MCF 10A (cell line): ENCODE results near the gene GPS1. TPM values are rescaled to one million over a fixed set of nuclear protein-coding genes. Genes with fewer than 3 reads are reported as not detected.
A peak's percentile ranks its signal among the peaks of the same experiment; 100 is the strongest.

Experiments
- BruUV-seq: library from RNA; stranded (reverse); fragments of 400-500 nt; replicated peaks from 2 replicates; lab custom pipeline; 2021; lab: Mats Ljungman, UMichigan
- CTCF ChIA-PET: fragments of 300-600 bp; sonication (Branson Sonifier 250); formaldehyde crosslinking; extraction: SDS; loops from one replicate; lab custom pipeline; 2021; ENCODE audit warnings: antibody characterized with exemption, inconsistent platforms; lab: Yijun Ruan, JAX
- POLR2A ChIA-PET: fragments of 300-600, 350-650 bp; sonication (Branson Sonifier 250); formaldehyde crosslinking; extraction: SDS; loops from one replicate; lab custom pipeline; 2020; ENCODE audit warnings: antibody characterized with exemption, inconsistent platforms; lab: Yijun Ruan, JAX
- DNase-seq: peaks from one replicate; pipeline ENCODE4 v3.0.0-alpha.2; 2018; ENCODE audit not compliant: unreplicated experiment
- H3K27ac Mint-ChIP-seq: one replicate; pipeline ENCODE4 v1.8.0; 2022; ENCODE audit warnings: mild to moderate bottlenecking, low read depth, mixed read lengths; ENCODE audit not compliant: unreplicated experiment
- H3K27me3 Mint-ChIP-seq: one replicate; pipeline ENCODE4 v1.8.0; 2022; ENCODE audit warnings: mixed read lengths; ENCODE audit not compliant: insufficient read depth, unreplicated experiment
- H3K36me3 Mint-ChIP-seq: one replicate; pipeline ENCODE4 v1.8.0; 2022; ENCODE audit warnings: mild to moderate bottlenecking, moderate library complexity, mixed read lengths; ENCODE audit not compliant: insufficient read depth, unreplicated experiment
- H3K4me1 Mint-ChIP-seq: one replicate; pipeline ENCODE4 v1.8.0; 2022; ENCODE audit warnings: mixed read lengths; ENCODE audit not compliant: insufficient read depth, unreplicated experiment
- H3K4me3 Mint-ChIP-seq: one replicate; pipeline ENCODE4 v1.8.0; 2022; ENCODE audit warnings: mild to moderate bottlenecking, moderate library complexity, mixed read lengths; ENCODE audit not compliant: unreplicated experiment
- H3K9me3 Mint-ChIP-seq: one replicate; pipeline ENCODE4 v1.8.0; 2022; ENCODE audit warnings: mixed read lengths; ENCODE audit not compliant: unreplicated experiment
- intact Hi-C: fragments of 100-400 bp; cut with micrococcal nuclease; formaldehyde crosslinking; loops from 2 replicates; pipeline ENCODE4 v1.14.1; 2022
- total RNA-seq: library from RNA; stranded (reverse); gene quantifications from 2 replicates; pipeline ENCODE4 v1.2.3, GENCODE V29; 2022
- TF ChIP-seq, protein P1 (sequence below): fragments of 200-600 bp; IDR thresholded peaks from one replicate; pipeline ENCODE4 v1.8.0; 2022; ENCODE audit warnings: antibody characterized with exemption, mild to moderate bottlenecking; ENCODE audit not compliant: unreplicated experiment

GPS1 gene
- total RNA-seq, 1 experiment from 2014 or later: 100 TPM

DNA sequence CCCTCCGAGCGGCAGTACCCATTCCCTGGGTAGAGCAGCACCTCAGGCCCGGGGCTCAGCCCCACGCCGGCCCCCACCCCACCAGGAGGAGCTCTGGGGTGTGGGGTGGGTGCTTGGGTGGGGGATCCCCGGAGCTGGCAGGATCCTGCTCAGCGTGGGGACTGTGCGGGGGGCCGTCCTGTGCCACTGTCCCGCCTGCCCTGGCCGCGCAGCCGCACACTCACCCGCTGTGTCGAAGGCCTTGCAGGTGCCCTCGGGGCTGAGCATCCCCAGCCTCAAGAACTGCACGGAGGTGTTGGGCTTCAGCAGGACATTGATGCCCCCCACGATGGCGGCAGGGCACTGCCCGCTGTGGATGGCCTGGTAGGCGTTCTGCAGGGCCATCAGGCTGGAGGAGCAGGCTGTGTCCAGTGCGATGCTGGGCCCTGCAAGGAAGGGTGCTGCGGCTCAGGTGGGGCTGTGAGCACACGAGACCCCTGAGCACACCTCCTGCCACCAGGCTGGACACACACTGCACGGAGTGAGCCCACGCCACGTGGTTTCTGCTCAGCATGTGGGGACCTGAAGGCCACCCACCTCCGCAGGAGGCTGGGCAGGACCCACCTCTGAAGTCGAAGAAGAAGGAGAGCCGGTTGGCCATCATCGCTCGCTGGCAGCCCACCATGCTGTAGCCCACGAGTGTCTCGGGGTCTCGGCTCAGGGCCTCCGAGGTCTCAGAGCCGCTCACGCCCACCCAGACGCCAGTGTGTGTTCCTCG lies 41.5 kb downstream of the GPS1 start:
- CTCF ChIA-PET: no interaction called here
- no TSS peak for BruUV-seq
- H3K9me3 Mint-ChIP-seq: no peaks in the 10 kb centered on the region
- no peak overlapping the region for H3K27ac Mint-ChIP-seq
- intact Hi-C loops: loop anchor here (10.0 kb wide), 1 partner anchor 58 kb away; the partner anchor contains the start of genes DCXR and RAC3
- DNase-seq: no peak
- POLR2A ChIA-PET: no interaction called here
- no peaks in the 10 kb centered on the region for H3K4me1 Mint-ChIP-seq
- H3K4me3 Mint-ChIP-seq: no peak overlapping the region
- peaks cover 81% of the 10 kb centered on the region for H3K36me3 Mint-ChIP-seq
- TF ChIP-seq, protein P1, sequence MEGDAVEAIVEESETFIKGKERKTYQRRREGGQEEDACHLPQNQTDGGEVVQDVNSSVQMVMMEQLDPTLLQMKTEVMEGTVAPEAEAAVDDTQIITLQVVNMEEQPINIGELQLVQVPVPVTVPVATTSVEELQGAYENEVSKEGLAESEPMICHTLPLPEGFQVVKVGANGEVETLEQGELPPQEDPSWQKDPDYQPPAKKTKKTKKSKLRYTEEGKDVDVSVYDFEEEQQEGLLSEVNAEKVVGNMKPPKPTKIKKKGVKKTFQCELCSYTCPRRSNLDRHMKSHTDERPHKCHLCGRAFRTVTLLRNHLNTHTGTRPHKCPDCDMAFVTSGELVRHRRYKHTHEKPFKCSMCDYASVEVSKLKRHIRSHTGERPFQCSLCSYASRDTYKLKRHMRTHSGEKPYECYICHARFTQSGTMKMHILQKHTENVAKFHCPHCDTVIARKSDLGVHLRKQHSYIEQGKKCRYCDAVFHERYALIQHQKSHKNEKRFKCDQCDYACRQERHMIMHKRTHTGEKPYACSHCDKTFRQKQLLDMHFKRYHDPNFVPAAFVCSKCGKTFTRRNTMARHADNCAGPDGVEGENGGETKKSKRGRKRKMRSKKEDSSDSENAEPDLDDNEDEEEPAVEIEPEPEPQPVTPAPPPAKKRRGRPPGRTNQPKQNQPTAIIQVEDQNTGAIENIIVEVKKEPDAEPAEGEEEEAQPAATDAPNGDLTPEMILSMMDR: no peak
- no peaks in the 10 kb centered on the region for H3K27me3 Mint-ChIP-seq

DNA sequence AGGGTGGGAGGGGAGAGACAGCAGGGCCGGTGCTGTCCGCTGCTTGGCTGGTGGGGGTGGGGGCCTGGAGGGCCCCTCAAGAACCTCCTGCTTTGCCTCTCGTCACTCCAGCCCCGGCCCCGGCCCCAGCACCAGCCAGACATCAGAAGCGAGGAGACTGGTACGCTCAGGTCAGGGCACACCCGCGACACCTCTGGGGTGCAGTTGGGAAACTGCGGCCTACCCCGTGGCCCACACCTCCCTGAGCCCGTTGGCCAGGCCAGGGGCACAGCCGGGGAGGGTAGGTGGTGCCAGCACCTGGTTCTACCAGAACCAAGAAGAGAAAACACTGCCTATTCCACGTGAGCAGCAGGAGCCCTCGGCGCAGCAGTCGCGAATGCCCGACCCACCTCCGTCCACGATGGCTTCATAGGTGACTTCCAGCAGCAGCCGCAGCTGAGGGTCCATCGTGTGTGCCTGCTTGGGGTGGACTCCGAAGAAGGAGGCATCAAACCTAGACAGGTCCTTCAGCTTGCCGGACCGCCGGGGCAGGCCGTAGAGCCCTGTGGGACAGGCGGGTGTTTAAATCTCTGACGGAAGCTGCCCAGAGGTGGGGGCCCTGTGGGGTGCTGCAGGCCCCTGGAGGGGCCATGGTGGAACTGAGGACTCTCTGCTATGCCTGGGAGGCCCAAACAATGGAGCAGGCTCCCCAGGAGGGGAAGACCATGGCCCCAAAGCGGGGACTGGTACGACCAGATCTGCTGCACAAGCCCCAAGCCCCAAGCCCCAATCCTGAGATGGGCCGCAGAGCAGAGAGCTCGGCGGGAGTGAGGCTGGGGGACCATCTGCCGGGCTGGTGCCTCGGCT lies 43.5 kb downstream of the GPS1 start:
- Mint-ChIP-seq H3K27me3 (no peaks in the 10 kb centered on the region), H3K36me3 (peaks cover 70% of the 10 kb centered on the region), H3K4me3 (peak overlapping the region; percentile 75), H3K9me3 (no peaks in the 10 kb centered on the region), H3K27ac (no peak overlapping the region), H3K4me1 (no peaks in the 10 kb centered on the region)
- DNase-seq: no peak
- CTCF ChIA-PET: interaction anchor here (0.7 to 1.3 kb wide), 5 partner anchors 29 to 141 kb away, joined by 3 read pairs; no protein-coding TSS in a partner anchor
- no TSS peak for BruUV-seq
- TF ChIP-seq, protein P1: no peak
- intact Hi-C loops: loop anchor here (10.0 kb wide), 1 partner anchor 60 kb away; the partner anchor contains the start of genes DCXR and RAC3
- POLR2A ChIA-PET: interaction anchor here (0.6 to 3.2 kb wide), 12 partner anchors 8 to 743 kb away, joined by 3 to 15 read pairs (median 5); partner anchors contain the start of genes DCXR and DUS1L

DNA sequence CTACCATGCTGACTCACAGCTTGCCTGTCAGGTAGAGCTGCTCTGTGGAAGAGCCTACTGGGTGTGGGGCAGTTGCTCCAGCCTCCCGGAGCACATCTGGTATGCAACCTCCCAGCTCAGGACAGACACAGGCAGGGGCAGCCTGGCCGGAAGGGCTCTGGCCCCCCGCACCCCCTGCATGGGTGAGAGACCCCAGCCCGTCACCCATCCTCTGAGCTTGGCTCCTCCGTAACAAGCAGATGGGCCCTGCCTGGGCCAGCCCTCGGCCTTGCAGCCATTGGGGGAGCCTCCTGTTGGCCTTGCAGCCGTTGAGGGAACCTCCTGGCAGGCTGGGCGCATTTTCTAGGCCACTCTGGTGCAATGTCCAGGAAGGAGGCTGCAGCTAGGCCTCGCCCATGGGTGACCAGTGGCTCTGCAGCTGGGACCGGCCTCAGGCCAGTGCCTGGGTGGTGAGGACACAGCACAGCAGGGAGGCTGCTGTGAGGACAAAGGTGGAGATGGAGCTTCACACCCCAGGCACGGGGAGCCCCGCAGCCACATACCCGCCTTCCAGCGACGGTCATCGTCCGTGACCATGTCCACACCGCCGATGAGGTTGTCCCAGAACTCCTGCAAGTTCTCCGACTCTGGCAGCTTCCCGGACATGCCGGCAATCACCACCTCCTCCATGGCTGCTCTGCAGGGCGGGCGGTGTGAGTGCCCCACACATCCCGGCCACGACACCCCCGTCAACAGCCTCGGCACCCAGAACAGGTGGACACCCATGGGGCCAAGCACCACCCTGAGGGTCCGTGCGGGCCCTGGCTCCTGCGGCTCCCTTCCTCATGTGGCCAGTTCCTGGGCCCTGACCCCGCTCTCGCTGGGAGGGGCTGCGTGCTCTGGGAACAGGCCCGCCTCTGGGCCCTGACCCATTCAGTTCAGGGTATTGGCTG lies 44.3 kb downstream of the GPS1 start:
- no peak for DNase-seq
- CTCF ChIA-PET: interaction anchor here (0.7 to 1.3 kb wide), 8 partner anchors 30 to 142 kb away, joined by 3 to 4 read pairs (median 3); no protein-coding TSS in a partner anchor

More for the DNA sequence above, 44.3 kb downstream of the GPS1 start:
- no peak overlapping the region for H3K27ac Mint-ChIP-seq
- H3K9me3 Mint-ChIP-seq: no peaks in the 10 kb centered on the region
- no TSS peak for BruUV-seq
- POLR2A ChIA-PET: interaction anchor here (0.6 to 3.2 kb wide), 15 partner anchors 9 to 202 kb away, joined by 3 to 15 read pairs (median 5); partner anchors contain the start of genes DCXR, DUS1L and RAC3
- no peaks in the 10 kb centered on the region for H3K4me1 Mint-ChIP-seq
- TF ChIP-seq, protein P1: no peak
- H3K4me3 Mint-ChIP-seq: peak overlapping the region; percentile 75
- intact Hi-C loops: loop anchor here (10.0 kb wide), 1 partner anchor 61 kb away; the partner anchor contains the start of genes DCXR and RAC3
- H3K36me3 Mint-ChIP-seq: peaks cover 65% of the 10 kb centered on the region
- H3K27me3 Mint-ChIP-seq: no peaks in the 10 kb centered on the region
